GM18873 (cell line): Measurements from ENCODE around the gene GPR107.
"Not testable (repeated sequence)": the region's sequence is repeated elsewhere in the genome, so short reads cannot be mapped to it uniquely, and the experiment has no call there.

Experiments used
- ATAC-seq: cut with Tn5 transposase; IDR thresholded peaks from one replicate; pipeline ENCODE4 v1.9.1; 2021; ENCODE audit warnings: mild to moderate bottlenecking, moderate library complexity, moderate number of reproducible peaks; ENCODE audit not compliant: unreplicated experiment, low FRiP score

The GPR107 gene

DNA sequence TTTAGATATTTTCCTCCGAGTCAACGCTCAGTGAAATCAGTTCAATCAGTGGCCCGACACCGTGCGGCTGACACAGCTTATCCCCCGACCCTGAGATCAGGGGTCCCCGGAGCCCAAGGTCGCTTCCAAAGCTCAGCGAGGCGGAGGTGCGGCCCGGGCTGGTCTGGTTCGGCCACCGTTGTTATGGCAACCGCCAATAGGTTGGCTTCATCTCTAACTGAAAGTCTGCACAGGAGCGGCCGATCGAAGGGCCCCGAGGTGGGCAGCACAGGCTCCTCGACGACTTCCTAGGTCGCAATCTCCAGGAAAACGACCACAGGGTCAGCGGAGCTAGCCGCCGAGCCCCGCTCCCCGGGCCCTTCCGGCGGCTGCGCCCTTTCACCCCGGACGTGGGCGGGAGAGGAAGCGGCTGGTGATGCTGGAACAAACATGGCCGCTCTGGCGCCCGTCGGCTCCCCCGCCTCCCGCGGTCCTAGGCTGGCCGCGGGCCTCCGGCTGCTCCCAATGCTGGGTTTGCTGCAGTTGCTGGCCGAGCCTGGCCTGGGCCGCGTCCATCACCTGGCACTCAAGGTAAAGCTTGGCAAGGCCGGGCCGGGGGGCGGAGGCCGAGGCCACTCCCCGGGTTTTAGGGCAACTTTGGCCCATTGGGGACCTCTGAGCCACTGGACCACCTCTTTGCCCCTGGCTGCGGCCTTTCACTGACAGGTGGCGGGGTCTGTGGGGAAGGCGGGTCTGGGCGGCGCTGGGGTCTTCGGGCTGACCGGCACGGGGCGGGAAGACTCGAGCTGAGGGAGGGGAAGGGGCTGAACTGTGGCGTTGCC is at the start of gene GPR107:
GPR107 (plus strand) TSS at position 403 of the 821 bp plus-strand sequence; CDS start at position 430, 27 bp downstream.
- ATAC-seq = peak; percentile 62

DNA sequence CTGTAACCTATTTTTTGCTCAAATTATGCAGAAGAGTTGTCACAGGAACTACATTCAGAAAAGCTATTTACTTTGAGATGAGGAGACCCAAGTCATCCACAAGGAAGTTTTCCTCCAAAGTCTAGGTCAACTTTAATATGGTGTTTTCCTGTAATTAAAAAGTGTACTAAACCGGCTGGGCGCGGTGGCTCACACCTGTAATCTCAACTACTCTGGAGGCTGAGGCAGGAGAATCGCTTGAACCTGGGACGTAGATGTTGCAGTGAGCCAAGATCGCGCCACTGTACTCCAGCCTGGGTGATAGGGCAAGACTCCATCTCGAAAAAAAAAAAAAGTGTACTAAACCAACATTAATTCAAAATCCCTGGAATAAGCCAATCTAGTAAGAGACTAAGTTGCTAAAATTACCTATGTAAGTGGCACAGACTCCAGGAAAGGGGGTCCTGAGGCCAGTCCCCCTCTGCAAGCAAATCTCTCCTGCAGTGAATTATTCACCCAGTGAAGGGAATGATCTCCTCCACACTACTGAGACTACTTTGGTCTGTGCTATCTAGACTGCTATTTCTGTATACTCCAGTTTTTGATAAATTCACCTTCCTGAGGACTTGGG is 49.7 kb upstream of the GPR107 start:
- ATAC-seq = no peak

DNA sequence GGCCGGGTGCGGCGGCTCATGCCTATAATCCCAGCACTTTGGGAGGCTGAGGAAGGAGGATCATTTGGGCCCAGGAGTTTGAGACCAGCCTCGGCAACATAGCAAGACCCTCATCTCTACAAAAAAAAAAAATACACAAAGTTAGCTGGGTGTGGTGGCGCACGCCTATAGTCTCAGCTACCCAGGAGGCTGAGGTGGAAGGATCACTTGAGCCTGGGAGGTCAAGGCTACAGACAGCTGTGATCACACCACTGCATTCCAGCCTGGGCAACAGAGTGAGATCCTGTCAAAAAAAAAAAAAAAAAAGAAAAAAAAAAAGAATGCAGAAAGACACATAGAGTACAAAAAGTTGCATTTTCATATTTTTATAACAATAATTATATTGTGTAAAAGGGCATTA is 46.8 kb upstream of the GPR107 start:
- not testable (repeated sequence) for ATAC-seq

DNA sequence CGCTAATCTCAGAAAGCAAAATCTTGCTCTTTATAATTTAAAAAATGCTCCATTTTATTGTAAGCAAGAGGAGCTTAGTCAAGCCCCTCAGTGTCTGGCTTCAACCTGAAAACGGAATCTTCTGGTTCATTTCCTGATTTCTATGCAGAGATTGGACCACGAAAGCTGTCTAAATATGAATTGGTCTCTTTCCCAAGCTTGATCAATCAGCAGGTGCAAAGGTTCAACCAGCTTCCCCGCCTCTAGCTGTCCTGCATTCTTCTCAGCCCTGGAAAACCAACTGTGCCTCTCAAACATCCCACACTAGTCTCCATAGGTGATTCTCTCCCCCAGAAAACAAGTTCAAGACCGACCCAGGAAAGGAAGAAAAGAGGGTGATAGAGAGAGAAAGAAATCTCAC is 45.2 kb upstream of the GPR107 start:
- no peak for ATAC-seq

DNA sequence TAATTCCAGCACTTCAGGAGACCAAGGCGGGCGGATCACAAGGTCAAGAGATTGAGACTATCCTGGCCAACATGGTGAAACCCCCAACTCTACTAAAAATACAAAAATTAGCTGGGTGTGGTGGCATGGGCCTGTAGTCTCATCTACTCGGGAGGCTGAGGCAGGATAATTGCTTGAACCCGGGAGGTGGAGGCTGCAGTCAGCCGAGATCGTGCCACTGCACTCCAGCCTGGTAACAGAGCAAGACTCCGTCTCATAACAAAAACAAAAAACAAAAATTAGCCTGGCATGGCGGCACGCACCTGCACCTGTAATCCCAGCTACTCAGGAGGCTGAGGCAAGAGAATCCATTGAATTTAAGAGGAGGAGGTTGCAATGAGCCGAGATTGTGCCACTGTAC is 44.2 kb upstream of the GPR107 start:
- ATAC-seq = not testable (repeated sequence)

DNA sequence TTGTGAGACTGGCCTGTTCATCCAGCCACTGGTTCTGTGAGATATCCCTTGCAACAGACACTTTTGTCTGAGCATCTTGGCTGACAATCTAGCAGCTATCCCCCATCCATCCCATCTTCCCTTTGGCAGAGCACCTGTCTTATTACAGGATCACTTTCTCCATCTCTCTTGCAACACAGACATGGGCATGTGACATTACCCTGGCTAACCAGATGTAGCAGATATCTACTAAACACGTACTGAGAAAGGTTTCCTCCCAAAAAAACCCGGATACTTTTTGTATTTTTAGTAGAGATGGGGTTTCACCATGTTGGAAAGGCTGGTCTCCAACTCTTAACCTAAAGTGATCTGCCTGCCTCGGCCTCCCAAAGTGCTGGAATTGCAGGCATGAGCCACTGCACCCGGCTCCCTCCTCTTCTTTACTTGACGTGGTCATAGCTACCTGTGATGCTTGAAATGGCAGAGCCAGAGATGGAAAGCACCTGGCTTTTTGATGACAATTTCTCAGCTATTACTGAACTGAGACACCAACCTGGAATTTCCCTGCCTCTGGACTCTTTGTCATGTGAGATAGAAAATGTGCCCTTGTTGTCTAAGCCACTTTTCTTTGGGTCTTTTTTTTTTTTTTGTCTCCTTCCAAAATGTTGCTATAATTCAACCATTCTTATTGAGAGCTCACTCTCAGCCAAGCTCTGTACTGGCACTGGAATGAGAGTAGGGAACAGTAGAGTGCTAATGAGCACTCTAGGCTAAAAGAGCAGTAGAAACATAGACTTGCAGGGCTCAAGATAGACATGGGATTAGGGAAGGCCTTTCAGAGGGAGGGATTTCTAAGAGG is 43.3 kb upstream of the GPR107 start:
- peak; percentile 36 for ATAC-seq

DNA sequence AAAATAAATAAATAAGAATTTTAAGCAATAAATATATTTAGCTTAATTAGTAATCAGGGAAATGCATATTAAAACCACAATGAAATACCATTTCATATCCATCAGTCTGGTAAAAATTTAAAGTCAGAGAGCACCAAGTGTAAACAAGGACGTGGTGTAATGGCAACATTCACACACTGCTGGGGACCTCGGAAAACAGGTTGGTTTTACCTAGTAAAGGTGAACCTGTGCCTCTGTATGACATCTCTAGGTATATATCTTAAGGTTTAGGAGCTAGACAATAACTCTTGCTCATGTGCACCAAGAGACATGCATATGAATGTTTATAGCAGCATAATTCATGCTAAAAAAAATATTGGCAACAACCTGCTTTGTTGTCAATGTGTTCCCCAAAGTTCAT is 40.4 kb upstream of the GPR107 start:
- no peak for ATAC-seq

DNA sequence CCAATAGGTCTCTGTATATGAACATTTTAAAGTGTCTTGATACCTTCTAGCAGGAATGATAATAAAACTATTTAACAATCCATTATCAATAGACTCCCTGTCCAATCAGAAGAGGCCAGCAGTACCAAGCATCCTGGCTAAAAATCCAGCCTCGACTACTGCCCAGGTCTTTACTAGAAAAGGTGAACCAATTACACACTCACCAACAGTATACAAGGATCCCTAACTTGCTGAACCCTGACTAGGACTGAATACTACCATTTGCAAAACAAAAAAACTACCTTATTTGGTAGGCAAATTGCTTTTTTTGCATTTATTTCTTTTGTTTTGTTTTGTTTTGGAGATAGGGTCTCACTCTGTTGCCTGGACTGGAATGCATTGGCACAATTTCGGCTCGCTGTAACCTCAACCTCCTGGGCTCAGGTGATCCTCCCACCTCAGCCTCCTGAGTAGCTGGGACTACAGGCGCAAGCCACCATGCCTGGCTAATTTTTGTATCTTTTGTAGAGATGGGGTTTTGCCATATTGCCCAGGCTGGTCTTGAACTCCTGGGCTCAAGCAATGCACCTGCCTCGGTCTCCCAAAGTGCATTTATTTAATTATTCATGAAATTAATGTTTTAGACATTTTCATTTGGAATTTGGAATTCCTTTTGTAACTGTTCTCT is 38.2 kb upstream of the GPR107 start:
- ATAC-seq = no peak

DNA sequence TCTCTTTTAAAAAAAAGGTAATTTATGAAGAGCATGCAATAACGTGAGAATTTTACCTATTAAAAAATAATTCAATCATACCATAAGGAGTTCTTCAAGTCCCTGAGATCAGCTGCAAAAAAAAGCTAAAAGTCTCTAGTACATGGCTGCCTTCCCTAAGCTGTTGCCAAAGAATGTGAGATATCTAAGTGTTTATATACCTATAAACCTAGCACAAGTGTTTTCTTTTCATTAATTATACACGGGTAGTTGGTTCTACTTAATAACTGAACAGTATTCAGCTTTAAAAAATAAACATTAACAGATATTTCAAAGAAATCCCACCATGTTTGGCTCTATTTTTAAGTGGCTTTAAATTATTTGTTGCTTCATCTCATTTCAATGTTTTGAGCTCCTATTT is 36.6 kb upstream of the GPR107 start:
- ATAC-seq = no peak

DNA sequence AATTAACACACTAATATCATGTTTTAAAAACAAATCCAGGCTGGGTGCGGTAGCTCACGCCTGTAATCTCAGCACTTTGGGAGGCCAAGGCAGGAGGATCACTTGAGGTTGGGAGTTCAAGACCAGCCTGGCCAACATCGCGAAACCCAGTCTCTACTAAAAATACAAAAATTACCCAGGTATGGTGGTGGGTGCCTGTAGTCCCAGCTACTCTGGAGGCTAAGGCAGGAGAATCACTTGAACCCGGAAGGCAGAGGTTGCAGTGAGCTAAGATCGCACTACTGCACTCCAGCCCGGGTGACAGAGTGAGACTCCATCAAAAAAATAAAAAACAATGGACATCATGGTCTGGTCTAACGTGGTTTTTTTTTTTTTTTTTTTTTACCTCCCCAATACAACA is 36.2 kb upstream of the GPR107 start:
- not testable (repeated sequence) for ATAC-seq

DNA sequence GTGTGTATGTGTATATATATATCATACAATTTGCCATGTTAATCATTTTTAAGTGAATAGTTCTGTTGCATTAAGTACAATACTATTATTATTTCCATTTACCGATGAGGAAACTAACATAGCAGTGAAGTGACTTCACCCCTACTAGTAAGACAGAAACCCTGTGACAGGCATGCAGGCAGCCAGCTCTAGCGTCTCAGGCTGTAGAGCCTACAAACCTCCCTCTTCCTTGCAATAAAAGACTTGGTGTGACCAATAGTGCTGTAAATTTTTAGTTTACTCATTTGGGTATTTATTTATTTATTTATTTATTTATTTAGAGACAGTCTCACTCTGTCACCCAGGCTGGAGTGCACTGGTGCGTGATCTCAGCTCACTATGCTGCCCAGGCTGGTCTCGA is 35.4 kb upstream of the GPR107 start:
- no peak for ATAC-seq

DNA sequence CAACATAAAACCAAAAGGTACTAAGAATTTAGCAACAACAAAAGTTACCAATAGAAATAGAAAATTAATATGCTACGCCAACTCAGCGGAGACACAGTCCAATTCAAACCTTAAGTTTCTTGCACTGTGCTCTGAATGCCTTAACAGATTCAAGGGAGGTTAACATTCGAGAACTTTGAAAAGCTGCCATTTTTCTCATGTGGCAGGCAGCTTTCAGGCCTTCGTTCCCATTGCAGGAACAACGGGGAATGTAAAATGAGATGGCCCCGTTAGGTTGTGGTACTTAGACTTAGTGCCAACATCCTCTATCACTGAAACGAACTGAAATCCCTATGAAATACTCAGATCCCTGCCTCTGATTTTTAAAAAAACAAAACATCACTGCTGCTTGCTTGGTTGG is 33.1 kb upstream of the GPR107 start:
- ATAC-seq = no peak

DNA sequence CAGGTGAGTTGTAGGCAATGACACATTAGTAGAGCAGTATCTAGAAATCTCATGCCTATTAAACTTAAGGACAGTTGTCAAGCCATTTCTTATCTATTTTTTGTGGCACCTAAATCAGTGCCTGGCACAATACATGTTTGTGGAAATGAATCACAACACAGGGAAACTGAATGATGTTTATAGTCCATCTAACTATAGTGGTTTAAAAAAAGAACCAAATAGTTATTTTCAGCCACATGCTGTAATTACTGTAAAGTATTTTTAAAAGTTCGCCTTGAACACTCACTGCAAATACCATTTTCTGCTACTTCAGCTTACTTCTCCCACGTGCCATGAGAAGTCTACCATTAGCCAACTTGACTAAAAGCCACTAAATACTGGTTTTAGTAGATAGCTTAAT is 32.6 kb upstream of the GPR107 start:
- no peak for ATAC-seq

DNA sequence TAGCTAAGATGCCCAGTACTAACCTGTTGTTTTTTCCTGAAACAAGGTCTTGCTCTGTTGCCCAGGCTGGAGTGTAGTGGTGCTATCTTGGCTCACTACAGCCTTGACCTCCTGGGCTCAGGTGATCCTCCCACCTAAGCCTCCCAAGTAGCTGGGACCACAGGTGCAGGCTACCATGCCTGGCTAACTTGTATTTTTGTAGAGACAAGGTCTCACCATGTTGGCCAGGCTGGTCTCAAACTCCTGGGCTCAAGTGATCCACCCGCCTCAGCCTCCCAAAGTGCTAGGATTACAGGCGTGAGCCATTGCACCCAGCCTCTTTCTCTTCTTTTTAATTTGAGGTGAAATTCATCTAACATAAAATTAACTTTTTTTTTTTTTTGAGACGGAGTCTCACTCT is 31.9 kb upstream of the GPR107 start:
- ATAC-seq = not testable (repeated sequence)

DNA sequence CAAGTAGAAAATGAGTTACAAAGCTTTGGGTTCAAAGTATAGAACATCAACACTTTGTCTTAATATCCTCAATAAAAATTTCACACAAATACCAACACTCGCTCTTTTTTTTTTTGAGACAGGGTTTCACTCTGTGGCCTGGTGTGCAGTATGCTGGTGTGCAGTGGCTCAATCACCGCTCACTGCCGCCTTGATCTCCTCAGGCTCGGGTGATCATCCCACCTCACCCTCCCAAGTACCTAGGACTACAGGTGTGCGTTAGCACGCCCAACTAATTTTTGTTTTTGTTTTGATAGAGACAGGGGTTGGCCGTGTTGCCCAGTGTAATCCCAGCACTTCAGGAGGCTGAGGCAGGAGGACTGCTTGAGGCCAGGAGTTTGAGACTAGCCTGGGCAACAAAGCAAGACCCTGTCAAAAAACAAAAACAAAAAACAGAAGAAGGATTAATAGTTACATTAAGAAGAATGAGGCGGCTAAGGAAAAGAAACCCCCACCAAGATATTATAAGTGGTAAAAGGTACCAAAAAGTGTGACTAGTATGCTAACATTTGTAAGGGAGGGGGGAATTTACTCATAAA is 31.1 kb upstream of the GPR107 start:
- ATAC-seq = no peak

DNA sequence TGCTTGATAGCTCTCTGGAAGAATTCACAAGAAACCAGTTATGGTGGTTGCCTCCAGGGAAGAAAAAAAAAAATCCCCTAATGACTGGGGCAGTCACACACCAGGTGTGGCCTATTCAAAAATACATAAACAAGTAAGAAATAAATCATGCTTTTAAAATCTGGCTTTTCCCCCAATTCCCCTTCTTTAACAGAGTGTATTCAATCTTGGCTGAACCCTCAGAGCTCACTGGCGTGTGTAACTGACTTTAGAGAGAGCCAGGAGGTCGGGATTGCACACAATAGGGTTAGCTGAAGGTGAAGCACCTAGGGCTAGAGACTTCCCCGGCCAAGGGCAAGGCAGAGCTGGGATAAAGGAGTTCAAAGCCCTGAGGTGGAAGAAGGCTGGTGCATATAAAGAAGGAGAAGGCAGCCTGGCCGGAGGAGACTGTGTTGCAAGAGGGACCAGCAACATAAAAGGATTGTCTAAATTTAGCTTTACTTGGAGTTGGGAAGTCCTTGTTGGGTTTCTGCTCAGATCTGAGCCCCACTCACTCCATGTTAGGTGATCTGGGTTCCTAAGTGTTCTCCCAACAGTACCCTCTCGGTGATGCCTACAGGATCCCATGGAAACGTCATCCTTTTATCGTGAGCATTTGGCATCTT is 30.4 kb upstream of the GPR107 start:
- ATAC-seq = no peak

DNA sequence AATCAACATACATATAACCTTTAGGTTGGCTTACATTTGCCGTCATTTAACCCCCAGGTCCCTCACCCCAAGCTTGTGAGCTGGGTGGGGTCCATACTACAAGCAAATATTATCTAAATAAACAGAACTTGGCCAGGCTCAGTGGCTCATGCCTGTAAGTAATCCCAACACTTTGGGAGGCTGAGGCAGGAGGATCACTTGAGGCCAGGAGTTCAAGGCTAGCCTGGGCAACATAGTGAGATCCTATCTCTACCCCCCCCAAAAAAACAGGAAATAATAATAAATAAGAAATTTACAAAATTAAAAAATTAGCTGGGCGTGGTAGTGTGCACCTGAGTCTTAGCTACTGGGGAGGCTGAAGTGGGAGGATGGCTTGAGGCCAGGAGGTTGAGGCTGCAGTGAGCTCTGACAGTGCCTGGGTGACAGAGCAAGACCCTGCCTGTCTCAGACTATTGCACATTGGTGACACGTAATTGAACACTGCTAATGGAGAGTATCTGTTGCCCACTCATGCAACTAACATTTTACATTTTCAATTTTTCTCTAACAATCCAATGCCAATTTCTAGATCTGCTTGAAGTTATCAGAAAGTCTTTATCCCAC is 29.6 kb upstream of the GPR107 start:
- no peak for ATAC-seq

DNA sequence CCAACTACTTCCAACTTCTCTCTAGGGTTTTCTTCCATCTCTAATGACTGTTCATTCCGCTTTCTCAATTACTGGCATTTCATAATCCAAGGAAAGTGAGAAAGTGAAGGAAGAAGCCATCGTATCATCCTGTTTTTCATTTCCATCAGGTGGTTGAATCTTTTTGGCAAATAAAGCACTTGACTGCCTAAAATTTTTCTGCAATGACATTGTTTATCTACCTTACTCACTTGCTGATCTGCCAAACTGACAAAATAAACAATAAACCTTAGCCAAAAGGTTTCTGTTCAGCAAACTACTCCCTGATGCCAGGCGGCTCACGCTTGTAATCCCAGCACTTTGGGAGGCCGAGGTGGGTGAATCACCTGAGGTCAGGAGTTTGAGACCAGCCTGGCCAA is 29.1 kb upstream of the GPR107 start:
- no peak for ATAC-seq

DNA sequence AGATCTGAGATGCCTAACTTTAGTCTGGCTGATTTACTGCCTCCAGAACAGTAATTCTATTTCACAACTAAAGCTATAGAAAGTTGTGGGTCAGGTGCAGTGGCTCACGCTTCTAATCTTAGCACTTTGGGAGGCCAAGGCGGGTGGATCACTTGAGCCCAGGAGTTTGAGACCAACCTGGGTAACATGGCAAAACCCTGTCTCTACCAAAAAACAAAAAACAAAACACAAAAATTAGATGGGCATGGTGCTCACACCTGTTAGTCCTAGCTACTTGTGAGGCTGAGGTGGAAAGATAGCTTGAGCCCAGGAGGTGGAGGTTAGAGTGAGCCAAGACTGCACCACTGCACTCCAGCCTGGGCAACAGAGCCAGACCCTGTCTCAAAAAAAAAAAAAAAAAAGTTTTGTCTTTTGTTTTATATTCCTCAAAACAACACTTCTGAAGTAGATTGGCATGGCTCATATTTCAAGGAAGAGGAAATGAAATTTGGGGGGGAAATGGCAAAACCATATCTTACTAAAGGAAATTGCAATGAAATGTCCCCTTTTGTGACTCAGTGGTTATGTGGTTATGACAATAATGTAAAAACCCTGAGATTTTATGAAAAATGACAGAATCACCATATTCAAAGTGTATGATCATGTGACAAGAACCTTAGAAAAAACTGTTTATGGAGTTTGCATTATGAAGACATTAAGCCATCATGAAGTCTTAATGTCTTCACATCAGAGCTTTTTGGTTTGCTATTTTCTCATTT is 26.9 kb upstream of the GPR107 start:
- no peak for ATAC-seq
